IPS DF 6.9 (cell line): Measurements from ENCODE around the gene MLANA.

Experiments
- DNase-seq: peaks from one replicate; pipeline ENCODE4 v3.0.0-alpha.2; 2013; ENCODE audit warnings: low read depth, low spot score
- H3K27ac ChIP-seq: one replicate; pipeline ENCODE4 v1.5.1; 2013; ENCODE audit warnings: low read length, control low read depth
- H3K27me3 ChIP-seq: 2 replicates; pipeline ENCODE4 v1.6.1; 2013; ENCODE audit warnings: mild to moderate bottlenecking, low read length; ENCODE audit not compliant: control insufficient read depth, insufficient read depth
- H3K36me3 ChIP-seq: 2 replicates; pipeline ENCODE4 v1.6.1; 2013; ENCODE audit warnings: low read length; ENCODE audit not compliant: control insufficient read depth, insufficient read depth
- H3K4me1 ChIP-seq: 2 replicates; pipeline ENCODE4 v1.6.1; 2013; ENCODE audit warnings: low read length; ENCODE audit not compliant: control insufficient read depth, insufficient read depth
- H3K4me3 ChIP-seq: 2 replicates; pipeline ENCODE4 v1.5.1; 2013; ENCODE audit warnings: mild to moderate bottlenecking, low read length
- H3K9me3 ChIP-seq: 2 replicates; pipeline ENCODE4 v1.6.1; 2013; ENCODE audit warnings: low read length, inconsistent platforms; ENCODE audit not compliant: control insufficient read depth, insufficient read depth
- WGBS: extraction: QIAGEN DNeasy Blood & Tissue Kit; methylation state at CpG from one replicate; pipeline ENCODE4 v1.1.7; 2013; ENCODE audit warnings: mixed read lengths, missing lambda C conversion rate; ENCODE audit not compliant: insufficient read length, insufficient coverage; 5-methylcytosine and 5-hydroxymethylcytosine counted together

Gene MLANA

DNA sequence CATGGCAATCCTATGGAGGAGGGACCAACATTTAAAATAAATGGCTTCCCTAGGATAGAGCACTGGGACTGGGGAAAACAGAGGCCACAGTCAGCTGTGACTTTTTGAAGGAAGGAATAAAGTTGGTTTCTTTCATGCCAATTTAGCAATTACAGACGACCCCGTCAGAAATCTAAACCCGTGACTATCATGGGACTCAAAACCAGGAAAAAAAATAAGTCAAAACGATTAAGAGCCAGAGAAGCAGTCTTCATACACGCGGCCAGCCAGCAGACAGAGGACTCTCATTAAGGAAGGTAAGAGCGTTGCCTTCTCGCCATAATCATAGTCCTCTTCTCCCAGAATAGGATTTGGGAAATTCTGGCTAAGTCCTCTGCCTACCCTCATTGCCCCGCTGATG is at the start of gene MLANA:
Gene MLANA, plus strand, starts transcription at position 249 of the 400 bp plus-strand sequence. CDS start 1,586 bp downstream, outside the sequence.
- no CpG with 5 or more reads among the region's 9 CpGs for WGBS
- Histone ChIP-seq H3K27ac (no peak within 1 kb of the TSS), H3K4me3 (no peak within 1 kb of the TSS), H3K4me1 (no peaks in the 10 kb centered on the region; the same call in 1 of the 2 replicates), H3K27me3 (no peaks in the 10 kb centered on the region), H3K36me3 (no peaks in the 10 kb centered on the region), H3K9me3 (no peaks in the 10 kb centered on the region)
- no peak for DNase-seq

- no CpG with 5 or more reads among the region's 12 CpGs for WGBS
- H3K9me3 ChIP-seq = no peaks in the 10 kb centered on the region
- no peak for DNase-seq
- H3K36me3 ChIP-seq = no peaks in the 10 kb centered on the region
- H3K27me3 ChIP-seq = no peaks in the 10 kb centered on the region
- no peaks in the 10 kb centered on the region for H3K4me1 ChIP-seq
- H3K4me3 ChIP-seq = no peak overlapping the region
- H3K27ac ChIP-seq = no peak overlapping the region
Measured at GRCh38 chr9:5841771-5842573, 48.7 kb upstream of the MLANA start.

DNA sequence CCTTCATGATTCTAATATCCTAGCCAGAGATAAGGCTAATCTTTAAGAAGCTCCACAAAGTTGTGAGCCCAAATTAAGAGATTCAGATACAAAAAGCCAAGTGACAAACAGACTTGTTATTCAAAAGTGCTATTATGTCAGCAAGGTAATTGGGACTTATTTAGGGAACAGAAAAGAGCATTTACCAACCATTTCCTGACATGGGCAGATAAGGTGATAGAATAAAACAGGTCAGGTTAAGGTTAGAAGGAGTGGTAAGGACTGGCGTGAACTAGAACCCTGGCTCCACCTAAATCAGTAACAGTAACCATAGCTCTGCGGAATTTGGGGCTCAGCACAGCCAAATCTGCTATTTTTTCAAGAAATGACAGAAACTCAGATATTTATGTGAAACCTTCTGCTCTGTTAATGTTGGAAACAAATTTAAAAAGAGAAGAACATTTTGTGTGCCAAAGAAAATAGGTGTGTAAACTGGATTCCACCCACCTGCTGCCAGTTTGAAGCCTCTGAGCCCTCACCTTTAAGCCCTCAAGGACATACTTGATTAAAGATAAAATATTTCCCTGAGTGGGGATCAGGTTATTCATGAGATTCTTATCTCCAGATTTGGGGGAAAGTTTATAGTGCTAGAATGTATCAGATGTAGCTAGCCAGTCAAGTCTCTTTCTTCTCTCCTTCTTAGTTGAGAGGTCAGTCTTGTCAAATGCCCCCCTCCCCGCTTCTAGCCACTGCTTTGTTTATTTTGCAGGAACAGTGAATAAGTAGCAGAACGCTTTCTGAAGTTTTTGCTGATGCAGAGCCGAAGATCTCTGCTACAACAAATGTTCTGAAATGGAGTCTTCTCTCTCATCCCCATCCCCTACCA is 47.5 kb upstream of the MLANA start:
- no CpG with 5 or more reads among the region's 5 CpGs for WGBS
- H3K9me3 ChIP-seq = no peaks in the 10 kb centered on the region
- no peak overlapping the region for H3K4me3 ChIP-seq
- no peaks in the 10 kb centered on the region for H3K4me1 ChIP-seq
- DNase-seq = no peak
- no peaks in the 10 kb centered on the region for H3K27me3 ChIP-seq
- H3K36me3 ChIP-seq = no peaks in the 10 kb centered on the region
- no peak overlapping the region for H3K27ac ChIP-seq

GRCh38 chr9:5843794-5844471 is 46.8 kb upstream of the MLANA start:
- no peak overlapping the region for H3K4me3 ChIP-seq
- H3K4me1 ChIP-seq = no peaks in the 10 kb centered on the region
- H3K9me3 ChIP-seq = no peaks in the 10 kb centered on the region
- DNase-seq = no peak
- no peak overlapping the region for H3K27ac ChIP-seq
- H3K36me3 ChIP-seq = no peaks in the 10 kb centered on the region
- no CpG with 5 or more reads among the region's 8 CpGs for WGBS
- no peaks in the 10 kb centered on the region for H3K27me3 ChIP-seq

DNA sequence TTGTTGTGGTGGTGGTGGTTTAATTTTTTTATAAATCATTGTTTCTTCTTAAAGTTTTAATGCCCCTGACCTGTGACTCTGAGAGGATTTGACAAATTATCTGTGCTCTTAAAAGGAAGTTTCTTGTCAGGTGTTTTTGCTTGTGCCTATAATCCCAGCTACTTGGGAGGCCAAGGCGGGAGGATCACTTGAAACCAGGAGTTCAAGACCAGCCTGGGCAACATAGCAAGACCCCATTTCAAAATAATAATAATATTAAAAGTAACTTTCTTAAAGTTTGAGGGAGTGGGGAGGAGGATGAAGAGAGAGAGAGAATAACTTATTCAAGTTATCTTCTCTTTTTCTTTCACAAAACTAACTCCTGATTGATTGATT is 45.5 kb upstream of the MLANA start:
- Histone ChIP-seq H3K9me3 (no peaks in the 10 kb centered on the region), H3K27ac (no peak overlapping the region), H3K36me3 (no peaks in the 10 kb centered on the region), H3K4me1 (no peaks in the 10 kb centered on the region), H3K27me3 (no peaks in the 10 kb centered on the region), H3K4me3 (no peak overlapping the region)
- DNase-seq = no peak
- WGBS = no CpG with 5 or more reads among the region's 1 CpG

DNA sequence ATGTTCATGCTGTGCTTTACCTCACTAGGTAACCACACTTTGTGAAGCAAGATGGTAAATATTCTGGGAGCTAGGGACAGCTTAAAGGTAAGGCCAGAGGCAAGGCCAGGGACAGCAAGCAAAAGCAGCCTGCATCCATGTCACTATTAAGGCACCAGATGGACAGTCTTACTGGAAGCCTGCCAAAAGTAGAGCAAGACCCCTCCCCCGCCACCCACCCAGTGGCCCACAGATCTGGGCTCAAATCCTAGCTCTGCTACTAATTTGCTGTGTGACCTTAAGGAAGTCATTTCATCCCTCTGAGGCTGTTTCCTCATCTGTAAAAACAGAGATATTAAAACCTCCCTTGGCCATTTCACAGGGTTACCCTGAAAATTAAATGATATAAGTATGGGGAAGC is 44.6 kb upstream of the MLANA start:
- no peaks in the 10 kb centered on the region for H3K4me1 ChIP-seq
- no peak overlapping the region for H3K4me3 ChIP-seq
- no peaks in the 10 kb centered on the region for H3K27me3 ChIP-seq
- no peaks in the 10 kb centered on the region for H3K36me3 ChIP-seq
- no peaks in the 10 kb centered on the region for H3K9me3 ChIP-seq
- no peak for DNase-seq
- WGBS = no CpG with 5 or more reads among the region's 1 CpG
- no peak overlapping the region for H3K27ac ChIP-seq

DNA sequence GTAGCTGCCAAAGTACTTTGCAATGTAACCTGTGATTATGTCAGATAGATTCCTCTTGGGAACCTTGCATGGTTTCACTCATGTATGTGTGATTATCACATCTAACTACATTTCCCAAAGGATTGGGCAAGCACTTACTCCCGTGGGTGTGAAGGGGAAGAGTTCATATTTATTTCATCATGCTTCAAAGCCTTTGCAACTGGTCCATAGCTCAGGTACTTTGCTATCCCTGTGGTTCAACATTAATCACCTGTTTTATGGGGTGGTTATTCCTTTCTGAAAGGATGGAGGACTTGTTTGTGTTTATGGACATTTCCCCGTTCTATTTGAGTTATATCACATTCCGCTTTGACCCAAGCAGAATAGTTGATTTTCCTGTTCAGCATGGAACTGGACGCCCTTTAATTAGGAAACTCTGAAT is 44.2 kb upstream of the MLANA start:
- H3K4me1 ChIP-seq = no peaks in the 10 kb centered on the region
- no peak for DNase-seq

DNA sequence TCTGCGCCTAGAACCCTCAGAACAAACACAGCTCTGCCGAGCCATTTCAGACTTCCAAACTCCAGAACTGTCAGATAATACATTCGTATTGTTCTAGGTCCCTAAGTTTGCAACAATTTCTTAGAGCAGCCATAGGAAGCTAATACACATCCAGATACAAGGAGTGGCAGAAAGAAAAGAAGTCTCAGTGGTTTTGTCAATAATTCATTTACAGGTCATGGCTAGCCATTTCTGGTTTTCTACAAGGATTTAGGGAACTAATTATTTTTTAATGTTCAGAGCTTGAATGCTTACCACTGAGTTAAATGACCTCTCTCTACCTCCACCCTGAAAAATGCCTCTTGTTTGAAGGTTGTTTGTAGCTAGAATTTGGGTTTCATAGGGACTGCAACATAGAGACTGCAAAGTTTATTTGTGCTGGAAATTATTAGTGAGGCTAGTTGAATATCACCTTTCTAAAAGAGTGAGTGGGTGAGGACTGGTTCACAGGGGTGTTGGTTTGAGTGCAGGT is 42.3 kb upstream of the MLANA start:
- Histone ChIP-seq H3K4me1 (no peaks in the 10 kb centered on the region), H3K36me3 (no peaks in the 10 kb centered on the region), H3K27ac (no peak overlapping the region), H3K27me3 (no peaks in the 10 kb centered on the region), H3K9me3 (no peaks in the 10 kb centered on the region), H3K4me3 (no peak overlapping the region)
- no peak for DNase-seq
- WGBS = no CpG with 5 or more reads among the region's 3 CpGs

More for the DNA sequence above, 44.2 kb upstream of the MLANA start:
- no peaks in the 10 kb centered on the region for H3K27me3 ChIP-seq
- WGBS = no CpG with 5 or more reads among the region's 4 CpGs
- no peak overlapping the region for H3K27ac ChIP-seq
- H3K36me3 ChIP-seq = no peaks in the 10 kb centered on the region
- no peak overlapping the region for H3K4me3 ChIP-seq
- no peaks in the 10 kb centered on the region for H3K9me3 ChIP-seq

DNA sequence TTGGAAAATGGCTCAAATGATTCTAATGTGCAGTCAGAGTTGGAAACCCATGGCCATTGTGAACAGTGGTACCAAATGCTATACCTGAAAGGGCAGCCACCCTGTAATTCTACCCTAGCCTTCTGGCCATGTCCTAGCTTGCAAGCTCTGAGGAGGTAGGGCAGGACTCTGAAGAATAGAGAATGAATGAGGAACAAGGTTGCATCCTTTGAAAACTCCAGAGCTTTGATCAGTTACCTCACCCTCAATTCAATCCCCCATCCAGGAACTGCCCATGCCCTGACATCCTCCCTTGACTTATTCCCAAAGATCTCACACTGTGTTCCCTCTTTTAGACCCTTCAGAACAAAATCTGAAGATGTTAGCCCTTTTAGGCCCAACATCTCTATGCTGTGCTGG is 40.0 kb upstream of the MLANA start:
- no peaks in the 10 kb centered on the region for H3K36me3 ChIP-seq
- H3K27me3 ChIP-seq = no peaks in the 10 kb centered on the region
- DNase-seq = no peak
- H3K4me1 ChIP-seq = no peaks in the 10 kb centered on the region
- H3K9me3 ChIP-seq = no peaks in the 10 kb centered on the region
- H3K4me3 ChIP-seq = no peak overlapping the region
- no peak overlapping the region for H3K27ac ChIP-seq

DNA sequence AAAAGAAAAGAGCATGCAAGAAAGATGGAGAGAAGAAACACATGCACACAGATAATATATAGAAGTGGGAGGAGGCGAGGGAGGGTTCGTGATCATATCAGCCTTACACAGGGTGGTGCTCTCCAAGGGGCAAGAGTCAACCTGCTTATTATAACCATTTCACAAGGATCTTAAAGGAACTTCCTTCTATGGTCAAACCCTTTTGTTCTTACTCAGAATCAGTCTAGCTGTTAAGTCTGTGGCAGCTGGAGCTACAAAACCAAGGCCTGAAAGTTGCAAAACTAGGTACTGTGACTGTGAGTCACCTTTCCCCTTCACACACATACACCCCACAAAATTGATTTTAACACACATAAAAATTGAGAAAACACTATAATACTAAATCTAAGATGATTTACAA is 39.2 kb upstream of the MLANA start:
- no peaks in the 10 kb centered on the region for H3K4me1 ChIP-seq
- no peaks in the 10 kb centered on the region for H3K27me3 ChIP-seq
- WGBS = no CpG with 5 or more reads among the region's 2 CpGs
- no peak overlapping the region for H3K27ac ChIP-seq
- no peak for DNase-seq
- H3K36me3 ChIP-seq = no peaks in the 10 kb centered on the region
- H3K4me3 ChIP-seq = no peak overlapping the region
- no peaks in the 10 kb centered on the region for H3K9me3 ChIP-seq
